PFSK-1 (cell line): ENCODE data around the gene AJM1.

Experiments used
- POLR2AphosphoS5 ChIP-seq: IDR thresholded peaks from 2 replicates; pipeline ENCODE4 v1.6.1; 2012; ENCODE audit warnings: low read depth, mild to moderate bottlenecking, control low read depth, low read length, moderate library complexity
- TAF1 ChIP-seq: IDR thresholded peaks from 2 replicates; pipeline ENCODE4 v1.6.1; 2012; ENCODE audit warnings: low read length, control low read depth, borderline replicate concordance; ENCODE audit not compliant: insufficient read depth

GRCh38 chr9:136889858-136890257 lies 47.6 kb downstream of the AJM1 start:
- TF ChIP-seq POLR2AphosphoS5 = no peak
- no peak for TF ChIP-seq TAF1
